ENCODE data around the gene ERC1. TPM values are rescaled to one million over a fixed set of nuclear protein-coding genes. Genes with fewer than 3 reads are reported as not detected.

Gene ERC1
- total and polyA plus RNA-seq, 9 of the 15 experiments (the other 6 are each of a cell fraction or from before 2014, with no cell fraction given), result 0.74 to 11.8 (median 4.8) TPM

DNA sequence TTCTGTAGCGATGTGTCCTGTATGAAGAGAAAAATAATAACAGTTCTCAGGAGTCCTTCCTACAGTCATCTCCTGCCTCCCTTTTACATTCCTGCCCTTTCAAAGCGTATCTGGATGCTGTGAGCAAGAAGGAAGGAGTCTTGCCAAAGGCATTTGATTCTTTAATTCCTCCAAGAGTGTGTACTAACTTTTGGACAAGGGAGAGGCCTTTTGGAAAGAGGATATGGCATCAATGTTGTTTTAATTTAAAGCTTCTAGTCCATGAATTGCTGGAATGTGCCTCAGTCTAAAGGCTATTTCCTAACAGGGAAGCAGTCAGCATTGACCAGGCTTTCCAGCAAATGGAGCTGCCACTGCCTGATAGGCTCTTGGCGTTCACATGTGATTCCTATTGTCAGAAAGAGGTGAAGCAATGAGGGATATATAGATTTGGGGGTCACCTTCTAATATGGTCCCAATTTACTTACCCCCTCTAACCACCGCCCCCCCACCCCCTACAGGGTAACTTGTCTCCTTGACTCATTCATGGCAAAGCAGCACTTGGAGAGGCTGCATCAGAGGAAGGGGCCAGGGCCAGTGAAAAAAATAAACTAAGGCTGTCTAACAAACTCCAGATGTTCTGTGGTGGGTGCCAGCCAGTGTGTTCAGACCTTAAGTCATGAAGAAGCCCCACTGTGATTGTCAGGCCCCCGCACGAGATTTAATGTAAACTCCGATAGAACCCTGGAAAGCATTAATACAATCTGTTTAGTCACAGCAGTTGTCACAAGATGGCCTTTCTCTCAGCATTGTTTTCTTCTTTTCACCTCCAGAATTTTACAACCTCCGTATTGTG lies 383.1 kb downstream of the ERC1 start:
- Histone ChIP-seq H3K36me3 (ENCODE audit: control insufficient read depth, insufficient read depth, low read length) (0 out of 3 replicates have a peak, but pooled peaks cover 6% of the 10 kb centered on the region), H3K79me2 (ENCODE audit: control insufficient read depth, insufficient read depth, low read length) (no peaks in the 10 kb centered on the region), H3K4me2 (ENCODE audit: insufficient read depth, low read length) (no peak overlapping the region), H4K20me1 (replicated peaks; ENCODE audit: control insufficient read depth, insufficient read depth, low read length) (no peaks in the 10 kb centered on the region), H3K4me3 (no peak overlapping the region), H3K4me1 (replicated peaks in 1 of 2; ENCODE audit: control insufficient read depth in 2 of 2, insufficient read depth in 2 of 2, low read length in 2 of 2) (peaks cover 0 to 5% of the 10 kb centered on the region in 2 experiments; a peak in 1 of 5 replicates), H3K27me3 (ENCODE audit: control insufficient read depth in 2 of 2, insufficient read depth in 2 of 2, low read length in 2 of 2) (no peaks in the 10 kb centered on the region), H3K9me3 (replicated peaks; ENCODE audit: control insufficient read depth, insufficient read depth, low read depth, low read length) (no peaks in the 10 kb centered on the region), H3K9me1 (ENCODE audit: control insufficient read depth, insufficient read depth, low read length) (no peaks in the 10 kb centered on the region), H3K9ac (ENCODE audit: insufficient read depth in 1 of 2, low read depth in 2 of 2, low read length in 2 of 2) (no peak overlapping the region), H2AFZ (ENCODE audit: low read depth, low read length) (no peak overlapping the region), H3K27ac (ENCODE audit: extremely low read depth, low read depth, low read length) (no peak overlapping the region)
- ChIA-PET CTCF (ENCODE audit: low intra/inter-chr PET ratio) (no interaction called here), POLR2A (no interaction called here)
- DNase-seq (ENCODE audit: extremely low read depth in 1 of 4, low spot score in 3 of 4) (no peak), ATAC-seq (no peak), FAIRE-seq (no peak)
- 87% methylated on average over 5 of the region's 8 CpGs for WGBS (ENCODE audit: insufficient coverage, low coverage, missing lambda C conversion rate)
- in situ Hi-C loops (cut with MboI) (no loop called here), intact Hi-C loops (cut with micrococcal nuclease) (no loop called here)
- no TSS peak for BruUV-seq (replicated peaks)
- TF ChIP-seq OTX1 (CRISPR knock-in tag; IDR thresholded peaks at IDR 0.05) (no peak), MEF2D (tag; conservative IDR thresholded peaks at IDR 0.05; ENCODE audit: low read depth) (no peak), MED1 (CRISPR knock-in tag; IDR thresholded peaks at IDR 0.05; ENCODE audit: borderline replicate concordance) (no peak), SRF (CRISPR knock-in tag; IDR thresholded peaks at IDR 0.05) (no peak), ZNF212 (CRISPR knock-in tag; IDR thresholded peaks at IDR 0.05) (no peak), SREBF2 (CRISPR knock-in tag; IDR thresholded peaks at IDR 0.05) (no peak)
- TF ChIP-seq, protein P1, sequence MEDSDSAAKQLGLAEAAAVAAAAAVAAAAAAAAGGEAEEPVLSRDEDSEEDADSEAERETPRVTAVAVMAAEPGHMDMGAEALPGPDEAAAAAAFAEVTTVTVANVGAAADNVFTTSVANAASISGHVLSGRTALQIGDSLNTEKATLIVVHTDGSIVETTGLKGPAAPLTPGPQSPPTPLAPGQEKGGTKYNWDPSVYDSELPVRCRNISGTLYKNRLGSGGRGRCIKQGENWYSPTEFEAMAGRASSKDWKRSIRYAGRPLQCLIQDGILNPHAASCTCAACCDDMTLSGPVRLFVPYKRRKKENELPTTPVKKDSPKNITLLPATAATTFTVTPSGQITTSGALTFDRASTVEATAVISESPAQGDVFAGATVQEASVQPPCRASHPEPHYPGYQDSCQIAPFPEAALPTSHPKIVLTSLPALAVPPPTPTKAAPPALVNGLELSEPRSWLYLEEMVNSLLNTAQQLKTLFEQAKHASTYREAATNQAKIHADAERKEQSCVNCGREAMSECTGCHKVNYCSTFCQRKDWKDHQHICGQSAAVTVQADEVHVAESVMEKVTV (CRISPR knock-in tag; IDR thresholded peaks at IDR 0.05), result no peak
- TF ChIP-seq, protein P2, sequence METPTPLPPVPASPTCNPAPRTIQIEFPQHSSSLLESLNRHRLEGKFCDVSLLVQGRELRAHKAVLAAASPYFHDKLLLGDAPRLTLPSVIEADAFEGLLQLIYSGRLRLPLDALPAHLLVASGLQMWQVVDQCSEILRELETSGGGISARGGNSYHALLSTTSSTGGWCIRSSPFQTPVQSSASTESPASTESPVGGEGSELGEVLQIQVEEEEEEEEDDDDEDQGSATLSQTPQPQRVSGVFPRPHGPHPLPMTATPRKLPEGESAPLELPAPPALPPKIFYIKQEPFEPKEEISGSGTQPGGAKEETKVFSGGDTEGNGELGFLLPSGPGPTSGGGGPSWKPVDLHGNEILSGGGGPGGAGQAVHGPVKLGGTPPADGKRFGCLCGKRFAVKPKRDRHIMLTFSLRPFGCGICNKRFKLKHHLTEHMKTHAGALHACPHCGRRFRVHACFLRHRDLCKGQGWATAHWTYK (CRISPR knock-in tag; IDR thresholded peaks at IDR 0.05), result no peak
- TF ChIP-seq, protein P3, sequence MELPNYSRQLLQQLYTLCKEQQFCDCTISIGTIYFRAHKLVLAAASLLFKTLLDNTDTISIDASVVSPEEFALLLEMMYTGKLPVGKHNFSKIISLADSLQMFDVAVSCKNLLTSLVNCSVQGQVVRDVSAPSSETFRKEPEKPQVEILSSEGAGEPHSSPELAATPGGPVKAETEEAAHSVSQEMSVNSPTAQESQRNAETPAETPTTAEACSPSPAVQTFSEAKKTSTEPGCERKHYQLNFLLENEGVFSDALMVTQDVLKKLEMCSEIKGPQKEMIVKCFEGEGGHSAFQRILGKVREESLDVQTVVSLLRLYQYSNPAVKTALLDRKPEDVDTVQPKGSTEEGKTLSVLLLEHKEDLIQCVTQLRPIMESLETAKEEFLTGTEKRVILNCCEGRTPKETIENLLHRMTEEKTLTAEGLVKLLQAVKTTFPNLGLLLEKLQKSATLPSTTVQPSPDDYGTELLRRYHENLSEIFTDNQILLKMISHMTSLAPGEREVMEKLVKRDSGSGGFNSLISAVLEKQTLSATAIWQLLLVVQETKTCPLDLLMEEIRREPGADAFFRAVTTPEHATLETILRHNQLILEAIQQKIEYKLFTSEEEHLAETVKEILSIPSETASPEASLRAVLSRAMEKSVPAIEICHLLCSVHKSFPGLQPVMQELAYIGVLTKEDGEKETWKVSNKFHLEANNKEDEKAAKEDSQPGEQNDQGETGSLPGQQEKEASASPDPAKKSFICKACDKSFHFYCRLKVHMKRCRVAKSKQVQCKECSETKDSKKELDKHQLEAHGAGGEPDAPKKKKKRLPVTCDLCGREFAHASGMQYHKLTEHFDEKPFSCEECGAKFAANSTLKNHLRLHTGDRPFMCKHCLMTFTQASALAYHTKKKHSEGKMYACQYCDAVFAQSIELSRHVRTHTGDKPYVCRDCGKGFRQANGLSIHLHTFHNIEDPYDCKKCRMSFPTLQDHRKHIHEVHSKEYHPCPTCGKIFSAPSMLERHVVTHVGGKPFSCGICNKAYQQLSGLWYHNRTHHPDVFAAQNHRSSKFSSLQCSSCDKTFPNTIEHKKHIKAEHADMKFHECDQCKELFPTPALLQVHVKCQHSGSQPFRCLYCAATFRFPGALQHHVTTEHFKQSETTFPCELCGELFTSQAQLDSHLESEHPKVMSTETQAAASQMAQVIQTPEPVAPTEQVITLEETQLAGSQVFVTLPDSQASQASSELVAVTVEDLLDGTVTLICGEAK (IDR thresholded peaks at IDR 0.05), result no peak
- TF ChIP-seq, protein P3 (CRISPR knock-in tag; IDR thresholded peaks at IDR 0.05), result no peak

Data from K562 (cell line).